ENCODE measurements around the gene KDM3B. TPM values are rescaled to one million over a fixed set of nuclear protein-coding genes. Genes with fewer than 3 reads are reported as not detected.
"Not testable (repeated sequence)": the region's sequence is repeated elsewhere in the genome, so short reads cannot be mapped to it uniquely, and the experiment has no call there.

The KDM3B gene
- total and polyA plus RNA-seq, 9 donors, result 38.8 to 79.0 (median 70.1) TPM

GRCh38 chr5:138386290-138386689 lies 33.8 kb downstream of the KDM3B start:
- 85 to 90% (median 89%) methylated on average over 10 of the region's 10 CpGs for WGBS, 3 donors
- Histone ChIP-seq H3K9me3 (no peaks in the 10 kb centered on the region), H3K4me1 (ENCODE audit: insufficient read depth) (no peaks in the 10 kb centered on the region), H3K27ac (no peak overlapping the region), H3K4me3 (no peak overlapping the region), H3K36me3 (no peaks in the 10 kb centered on the region), H3K27me3 (no peaks in the 10 kb centered on the region)
- TF ChIP-seq EP300 (IDR thresholded peaks at IDR 0.05), result no peak
- no peak for TF ChIP-seq CTCF (IDR thresholded peaks at IDR 0.05)
- no peak for TF ChIP-seq POLR2A (IDR thresholded peaks at IDR 0.05)
- intact Hi-C loops (cut with DNase I), result no loop called here
- no peak for DNase-seq

- H3K4me1 ChIP-seq (ENCODE audit: insufficient read depth), result no peaks in the 10 kb centered on the region
- no peaks in the 10 kb centered on the region for H3K27me3 ChIP-seq
- no peaks in the 10 kb centered on the region for H3K9me3 ChIP-seq
- H3K36me3 ChIP-seq, result no peaks in the 10 kb centered on the region
- no peak overlapping the region for H3K27ac ChIP-seq
- 90 to 98% (median 98%) methylated on average over 3 of the region's 3 CpGs for WGBS, 3 donors
- TF ChIP-seq POLR2A (IDR thresholded peaks at IDR 0.05), result no peak
- TF ChIP-seq CTCF (IDR thresholded peaks at IDR 0.05), result no peak
- TF ChIP-seq EP300 (IDR thresholded peaks at IDR 0.05), result no peak
- H3K4me3 ChIP-seq, result no peak overlapping the region
- intact Hi-C loops (cut with DNase I), result no loop called here
- no peak for DNase-seq
These were observed 36.8 kb downstream of the KDM3B start for GRCh38 chr5:138389332-138389731.

DNA sequence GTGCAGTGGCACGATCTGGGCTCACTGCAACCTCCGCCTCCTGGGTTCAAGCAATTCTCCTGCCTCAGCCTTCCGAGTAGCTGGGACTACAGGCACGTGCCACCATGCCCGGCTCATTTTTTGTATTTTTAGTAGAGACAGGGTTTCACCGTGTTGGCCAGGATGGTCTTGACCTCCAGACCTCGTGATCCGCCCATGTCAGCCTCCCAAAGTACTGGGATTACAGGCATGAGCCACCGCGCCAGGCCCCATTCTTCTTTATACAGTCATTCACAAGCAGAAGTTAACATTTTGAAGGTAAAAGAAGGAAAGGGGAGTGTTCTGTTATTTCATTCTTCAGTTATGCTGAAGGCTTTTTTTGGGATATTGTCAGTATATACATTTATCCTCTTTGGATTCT lies 37.4 kb downstream of the KDM3B start:
- DNase-seq; H3K4me1 ChIP-seq (ENCODE audit: insufficient read depth); H3K36me3 ChIP-seq; H3K27ac ChIP-seq; intact Hi-C loops (cut with DNase I); H3K4me3 ChIP-seq; H3K27me3 ChIP-seq; H3K9me3 ChIP-seq: not testable (repeated sequence)
- 93 to 94% (median 94%) methylated on average over 10 of the region's 10 CpGs for WGBS, 3 donors

DNA sequence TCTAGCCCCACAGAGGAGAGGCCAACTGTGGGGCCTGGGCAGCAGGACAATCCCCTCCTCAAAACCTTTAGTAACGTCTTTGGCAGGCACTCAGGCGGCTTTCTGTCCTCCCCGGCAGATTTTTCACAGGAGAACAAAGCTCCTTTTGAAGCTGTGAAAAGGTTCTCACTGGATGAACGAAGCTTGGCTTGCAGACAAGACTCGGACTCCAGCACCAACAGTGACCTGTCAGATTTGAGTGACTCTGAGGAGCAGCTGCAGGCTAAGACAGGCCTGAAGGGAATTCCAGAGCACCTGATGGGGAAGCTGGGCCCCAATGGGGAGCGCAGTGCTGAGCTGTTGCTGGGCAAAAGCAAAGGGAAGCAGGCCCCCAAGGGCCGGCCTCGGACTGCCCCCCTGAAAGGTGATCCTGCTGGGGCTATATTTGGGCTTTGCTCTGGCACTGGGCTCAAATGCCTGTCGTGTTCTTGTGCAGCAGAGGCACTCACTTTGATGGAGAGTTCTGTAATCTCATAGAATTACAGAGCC lies 39.4 kb downstream of the KDM3B start:
- Histone ChIP-seq H3K4me3 (no peak overlapping the region), H3K27me3 (no peaks in the 10 kb centered on the region), H3K36me3 (no peaks in the 10 kb centered on the region), H3K27ac (no peak overlapping the region), H3K4me1 (ENCODE audit: insufficient read depth) (no peaks in the 10 kb centered on the region), H3K9me3 (no peaks in the 10 kb centered on the region)
- intact Hi-C loops (cut with DNase I), result no loop called here
- 88 to 90% (median 88%) methylated on average over 9 of the region's 9 CpGs for WGBS, 3 donors
- TF ChIP-seq POLR2A (IDR thresholded peaks at IDR 0.05), result no peak
- TF ChIP-seq EP300 (IDR thresholded peaks at IDR 0.05), result no peak
- TF ChIP-seq CTCF (IDR thresholded peaks at IDR 0.05), result no peak
- DNase-seq, result no peak

DNA sequence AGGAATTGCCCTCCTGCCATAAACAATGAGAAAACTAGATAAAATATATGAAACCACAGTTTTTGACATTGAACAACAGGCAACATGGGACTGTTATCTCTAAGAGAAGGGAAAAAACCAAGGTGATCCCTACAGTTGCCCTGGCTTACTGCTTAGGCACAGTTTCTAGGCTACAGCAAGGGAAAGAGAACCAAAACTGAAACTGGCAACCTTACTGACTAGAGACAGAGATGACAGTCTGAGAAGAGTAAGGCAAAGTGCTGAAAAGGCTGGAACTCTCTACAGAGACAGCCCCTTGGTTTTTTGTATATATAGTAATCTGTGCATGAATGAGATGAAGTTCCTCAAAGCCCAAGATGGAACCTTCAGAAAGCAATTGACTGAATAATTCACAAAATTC lies 50.2 kb downstream of the KDM3B start:
- DNase-seq, result no peak
- no peaks in the 10 kb centered on the region for H3K9me3 ChIP-seq
- H3K27me3 ChIP-seq, result no peaks in the 10 kb centered on the region
- no peak overlapping the region for H3K27ac ChIP-seq
- intact Hi-C loops (cut with DNase I), result no loop called here
- TF ChIP-seq POLR2A (IDR thresholded peaks at IDR 0.05) (no peak), EP300 (IDR thresholded peaks at IDR 0.05) (no peak), CTCF (IDR thresholded peaks at IDR 0.05) (no peak)
- H3K36me3 ChIP-seq, result no peaks in the 10 kb centered on the region
- H3K4me3 ChIP-seq, result no peak overlapping the region
- H3K4me1 ChIP-seq (ENCODE audit: insufficient read depth), result no peaks in the 10 kb centered on the region

All from ovary (tissue), 9 donors.